ENCODE measurements around the gene SULT4A1. TPM values are rescaled to one million over a fixed set of nuclear protein-coding genes. Genes with fewer than 3 reads are reported as not detected.
A peak's percentile ranks its signal among the peaks of the same experiment; 100 is the strongest.

Gene SULT4A1
- total RNA-seq, 1 experiment from 2014 or later, result 15.0 TPM

GRCh38 chr22:43848366-43849171 lies 13.7 kb downstream of the SULT4A1 start:
- no peak overlapping the region for H2BK5ac ChIP-seq (ENCODE audit: insufficient read length, low read length)
- H3K27ac ChIP-seq (ENCODE audit: insufficient read length, low read depth, low read length), result no peak overlapping the region
- Mint-ChIP-seq H3K27me3 (ENCODE audit: low read depth) (peaks cover 2% of the 10 kb centered on the region; the same call in 1 of the 2 replicates), H3K4me3 (no peak overlapping the region), H3K4me1 (peaks cover 51 to 54% of the 10 kb centered on the region in 2 experiments), H3K27ac (peak overlapping the region in 2 of 3 experiments; percentile 19 to 87; a peak in 2 of 7 replicates), H3K9me3 (no peaks in the 10 kb centered on the region), H3K36me3 (ENCODE audit: insufficient read depth in 1 of 3, low read depth in 3 of 3) (peaks cover 1 to 14% (median 3%) of the 10 kb centered on the region in 3 experiments; a peak in 4 of 7 replicates)
- no peaks in the 10 kb centered on the region for H3K23me2 ChIP-seq (ENCODE audit: insufficient read length, low read depth, low read length, poor library complexity, severe bottlenecking)
- no CpG with 5 or more reads among the region's 16 CpGs for WGBS (ENCODE audit: extremely low coverage, insufficient read length, low lambda C conversion rate)
- H4K20me1 ChIP-seq (ENCODE audit: control insufficient read depth, insufficient read depth, insufficient read length), result peaks cover 3% of the 10 kb centered on the region
- no peak overlapping the region for H4K91ac ChIP-seq (ENCODE audit: insufficient read length, low read depth, low read length)
- H3K4me2 ChIP-seq (ENCODE audit: insufficient read depth, insufficient read length, low read length), result no peak overlapping the region
- peak overlapping the region; percentile 8; the same call in 1 of the 2 replicates for H3K14ac ChIP-seq (ENCODE audit: insufficient read depth, low read length)
- peaks cover 10% of the 10 kb centered on the region; the same call in 1 of the 2 replicates for H3K79me2 ChIP-seq (ENCODE audit: insufficient read depth, low read length)
- TF ChIP-seq CTCF (conservative IDR thresholded peaks at IDR 0.05), result peak; percentile 64
- H3T11ph ChIP-seq (ENCODE audit: low read length), result no peak overlapping the region
- H3K23ac ChIP-seq (ENCODE audit: insufficient read length, low read depth, low read length), result no peak overlapping the region
- no peak overlapping the region for H2BK120ac ChIP-seq (ENCODE audit: low read depth, low read length, poor library complexity, severe bottlenecking)
- no peaks in the 10 kb centered on the region for H3K79me1 ChIP-seq (ENCODE audit: insufficient read depth, low read depth, low read length, poor library complexity, severe bottlenecking)
- H2AK5ac ChIP-seq (ENCODE audit: insufficient read length, low read length), result no peak overlapping the region
- H3K18ac ChIP-seq (ENCODE audit: insufficient read length, low read depth, low read length), result no peak overlapping the region
- H3K9ac ChIP-seq (ENCODE audit: extremely low read depth, insufficient read length, low read length), result no peak overlapping the region
- H2BK12ac ChIP-seq (ENCODE audit: insufficient read length, low read depth, low read length), result no peak overlapping the region
- DNase-seq, result peak; percentile 49
- H3K27me3 ChIP-seq (ENCODE audit: insufficient read depth, low read length), result no peaks in the 10 kb centered on the region
- no peak overlapping the region for H4K8ac ChIP-seq (replicated peaks; ENCODE audit: insufficient read length, low read depth, low read length)
- no peak overlapping the region; the same call in 1 of the 2 replicates for H3K4ac ChIP-seq (ENCODE audit: low read depth, low read length)
- H2BK15ac ChIP-seq (ENCODE audit: low read depth, low read length), result no peak overlapping the region
- H3K9me3 ChIP-seq (ENCODE audit: control insufficient read depth, low read depth, low read length), result no peaks in the 10 kb centered on the region
- H3K56ac ChIP-seq (ENCODE audit: insufficient read length, low read depth, low read length), result no peak overlapping the region
- no peak overlapping the region for H2BK20ac ChIP-seq (ENCODE audit: low read depth, low read length, poor library complexity, severe bottlenecking)
- no peak overlapping the region for H4K5ac ChIP-seq (ENCODE audit: insufficient read length, low read depth, low read length)
- no peak overlapping the region for H2AFZ ChIP-seq (ENCODE audit: low read length)
- no peaks in the 10 kb centered on the region for H3K4me1 ChIP-seq (ENCODE audit: insufficient read depth, low read length)

All from H9 (cell line).